MM.1S (cell line): Measurements from ENCODE around the gene SWAP70.

Experiments
- DNase-seq: peaks from one replicate; pipeline ENCODE4 v3.0.0-alpha.2; 2015
- H2AFZ ChIP-seq: fragments of 300-600 bp; sonication (generic); 2 replicates; pipeline ENCODE4 v1.6.0; 2016; ENCODE audit warnings: antibody characterized with exemption, low read length
- H3F3A ChIP-seq: fragments of 300-600 bp; sonication (generic); 2 replicates; pipeline ENCODE4 v1.6.1; 2016; ENCODE audit warnings: mild to moderate bottlenecking, antibody characterized with exemption, low read length, moderate library complexity, mixed read lengths; ENCODE audit not compliant: insufficient read depth
- H3K27ac ChIP-seq: fragments of 300-600 bp; sonication (generic); 2 replicates; pipeline ENCODE4 v1.5.1; 2016; ENCODE audit warnings: mild to moderate bottlenecking, low read length
- H3K27me3 ChIP-seq: fragments of 300-600 bp; sonication (generic); replicated peaks from 2 replicates; pipeline ENCODE4 v1.6.0; 2016; ENCODE audit warnings: low read length; ENCODE audit not compliant: insufficient read depth
- H3K36me3 ChIP-seq: fragments of 300-600 bp; sonication (generic); replicated peaks from 2 replicates; pipeline ENCODE4 v1.6.1; 2016; ENCODE audit warnings: mild to moderate bottlenecking, low read length, mixed read lengths; ENCODE audit not compliant: insufficient read depth
- H3K4me1 ChIP-seq: fragments of 300-600 bp; sonication (generic); 2 replicates; pipeline ENCODE4 v1.6.1; 2016; ENCODE audit warnings: low read length, mixed read lengths
- H3K4me2 ChIP-seq: fragments of 300-600 bp; sonication (generic); 2 replicates; pipeline ENCODE4 v1.6.0; 2016; ENCODE audit warnings: low read depth, low read length
- H3K4me3 ChIP-seq: fragments of 300-600 bp; sonication (generic); 2 replicates; pipeline ENCODE4 v1.5.1; 2016; ENCODE audit warnings: low read length, mixed read lengths
- H3K79me2 ChIP-seq: fragments of 300-600 bp; sonication (generic); 2 replicates; pipeline ENCODE4 v1.6.1; 2016; ENCODE audit warnings: mixed run types, low read length, mixed read lengths
- H3K9ac ChIP-seq: fragments of 300-600 bp; sonication (generic); 2 replicates; pipeline ENCODE4 v1.6.1; 2016; ENCODE audit warnings: low read length, mixed read lengths
- H3K9me2 ChIP-seq: fragments of 300-600 bp; sonication (generic); replicated peaks from 2 replicates; pipeline ENCODE4 v1.6.1; 2016; ENCODE audit warnings: mild to moderate bottlenecking, low read length, mixed read lengths; ENCODE audit not compliant: insufficient read depth
- H3K9me3 ChIP-seq: fragments of 300-600 bp; sonication (generic); replicated peaks from 2 replicates; pipeline ENCODE4 v1.6.1; 2016; ENCODE audit warnings: mild to moderate bottlenecking, low read length, mixed read lengths; ENCODE audit not compliant: insufficient read depth
- H4K20me1 ChIP-seq: fragments of 300-600 bp; sonication (generic); 2 replicates; pipeline ENCODE4 v1.6.1; 2016; ENCODE audit warnings: mild to moderate bottlenecking, low read length, moderate library complexity, mixed read lengths; ENCODE audit not compliant: insufficient read depth
- CTCF ChIP-seq: fragments of 300-600 bp; sonication (generic); IDR thresholded peaks from 2 replicates; pipeline ENCODE4 v1.5.1; 2016; ENCODE audit warnings: antibody characterized with exemption, low read length, mixed read lengths
- EZH2 ChIP-seq: fragments of 300-600 bp; sonication (generic); optimal IDR thresholded peaks from 2 replicates; pipeline ENCODE3; 2017; ENCODE audit warnings: low read depth, mild to moderate bottlenecking, antibody characterized with exemption, low read length, mixed read lengths
- EZH2phosphoT487 ChIP-seq: fragments of 300-600 bp; sonication (generic); IDR thresholded peaks from 2 replicates; pipeline ENCODE4 v1.6.1; 2018; ENCODE audit warnings: antibody characterized with exemption, low read length

SWAP70 gene

GRCh38 chr11:9796266-9796665 lies 132.4 kb downstream of the SWAP70 start:
- no peak overlapping the region for H2AFZ ChIP-seq
- H3K9me3 ChIP-seq: no peaks in the 10 kb centered on the region
- H3K9me2 ChIP-seq: no peaks in the 10 kb centered on the region
- H3K79me2 ChIP-seq: no peaks in the 10 kb centered on the region
- no peaks in the 10 kb centered on the region for H3K36me3 ChIP-seq
- TF ChIP-seq EZH2 (no peak), EZH2phosphoT487 (no peak), CTCF (no peak)
- no peak overlapping the region for H3K9ac ChIP-seq
- no peak overlapping the region for H3K27ac ChIP-seq
- H3K4me2 ChIP-seq: no peak overlapping the region
- H3K4me1 ChIP-seq: no peaks in the 10 kb centered on the region
- no peak for DNase-seq
- H4K20me1 ChIP-seq: no peaks in the 10 kb centered on the region
- no peaks in the 10 kb centered on the region for H3F3A ChIP-seq
- no peak overlapping the region for H3K4me3 ChIP-seq
- H3K27me3 ChIP-seq: no peaks in the 10 kb centered on the region

- Histone ChIP-seq H3K36me3 (no peaks in the 10 kb centered on the region), H4K20me1 (no peaks in the 10 kb centered on the region), H3K4me3 (no peak overlapping the region), H3K9me3 (no peaks in the 10 kb centered on the region), H3K27ac (no peak overlapping the region), H3K79me2 (no peaks in the 10 kb centered on the region), H3K4me2 (no peak overlapping the region), H2AFZ (no peak overlapping the region), H3K27me3 (no peaks in the 10 kb centered on the region), H3K9me2 (no peaks in the 10 kb centered on the region), H3F3A (no peaks in the 10 kb centered on the region), H3K9ac (no peak overlapping the region), H3K4me1 (no peaks in the 10 kb centered on the region)
- no peak for DNase-seq
- no peak for TF ChIP-seq EZH2phosphoT487
Observed at GRCh38 chr11:9796854-9797253, 133.0 kb downstream of the SWAP70 start.

GRCh38 chr11:9797300-9797699 lies 133.4 kb downstream of the SWAP70 start:
- no peak overlapping the region for H3K9ac ChIP-seq
- H3K4me1 ChIP-seq: no peaks in the 10 kb centered on the region
- H4K20me1 ChIP-seq: no peaks in the 10 kb centered on the region
- no peaks in the 10 kb centered on the region for H3K36me3 ChIP-seq
- no peak for DNase-seq
- no peak overlapping the region for H3K4me3 ChIP-seq
- TF ChIP-seq EZH2 (no peak), CTCF (no peak), EZH2phosphoT487 (no peak)
- H3K27ac ChIP-seq: no peak overlapping the region
- no peaks in the 10 kb centered on the region for H3K27me3 ChIP-seq
- H3F3A ChIP-seq: no peaks in the 10 kb centered on the region
- H2AFZ ChIP-seq: no peak overlapping the region
- no peak overlapping the region for H3K4me2 ChIP-seq
- H3K79me2 ChIP-seq: no peaks in the 10 kb centered on the region
- H3K9me2 ChIP-seq: no peaks in the 10 kb centered on the region
- H3K9me3 ChIP-seq: no peaks in the 10 kb centered on the region

GRCh38 chr11:9799886-9800285 lies 136.0 kb downstream of the SWAP70 start:
- DNase-seq: no peak

More at GRCh38 chr11:9799886-9800285, 136.0 kb downstream of the SWAP70 start:
- no peak overlapping the region for H3K27ac ChIP-seq
- H3K4me1 ChIP-seq: no peaks in the 10 kb centered on the region
- no peak overlapping the region for H3K4me3 ChIP-seq
- H3K36me3 ChIP-seq: no peaks in the 10 kb centered on the region
- no peak overlapping the region for H2AFZ ChIP-seq
- no peaks in the 10 kb centered on the region for H4K20me1 ChIP-seq
- no peaks in the 10 kb centered on the region for H3K27me3 ChIP-seq
- no peaks in the 10 kb centered on the region for H3K9me2 ChIP-seq
- no peaks in the 10 kb centered on the region for H3K79me2 ChIP-seq
- H3K4me2 ChIP-seq: no peak overlapping the region
- no peaks in the 10 kb centered on the region for H3K9me3 ChIP-seq
- no peak overlapping the region for H3K9ac ChIP-seq
- no peak for TF ChIP-seq EZH2
- no peak for TF ChIP-seq EZH2phosphoT487
- no peak for TF ChIP-seq CTCF
- H3F3A ChIP-seq: no peaks in the 10 kb centered on the region
